GM21515 (cell line): ENCODE measurements around the gene ADH5.
"Not testable (repeated sequence)": the region's sequence is repeated elsewhere in the genome, so short reads cannot be mapped to it uniquely, and the experiment has no call there.

Source experiments
- ATAC-seq: cut with Tn5 transposase; IDR thresholded peaks from one replicate; pipeline ENCODE4 v1.9.1; 2021; ENCODE audit not compliant: unreplicated experiment

ADH5 gene

DNA sequence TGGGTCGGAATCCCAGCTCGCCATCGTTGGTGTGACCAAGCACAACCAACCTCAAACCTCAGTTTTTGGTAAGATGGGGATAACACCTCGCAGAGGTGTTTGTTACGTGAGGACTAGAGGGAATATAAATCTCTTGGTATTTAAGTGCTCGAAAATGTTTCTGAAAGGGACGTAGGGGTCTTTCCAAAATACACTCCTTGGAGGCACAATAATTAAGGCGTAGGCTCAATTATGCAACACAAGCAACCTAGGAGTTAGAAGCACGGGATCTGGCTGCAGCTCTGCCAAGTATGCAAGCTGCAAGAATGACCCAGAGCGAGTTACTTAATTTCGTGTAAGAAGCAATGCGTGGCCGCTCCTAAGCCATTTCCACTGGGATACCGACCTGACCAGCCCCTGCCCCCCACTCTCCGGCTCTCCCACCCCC, 552 bp downstream of the ADH5 start:
- peak; percentile 33 for ATAC-seq

DNA sequence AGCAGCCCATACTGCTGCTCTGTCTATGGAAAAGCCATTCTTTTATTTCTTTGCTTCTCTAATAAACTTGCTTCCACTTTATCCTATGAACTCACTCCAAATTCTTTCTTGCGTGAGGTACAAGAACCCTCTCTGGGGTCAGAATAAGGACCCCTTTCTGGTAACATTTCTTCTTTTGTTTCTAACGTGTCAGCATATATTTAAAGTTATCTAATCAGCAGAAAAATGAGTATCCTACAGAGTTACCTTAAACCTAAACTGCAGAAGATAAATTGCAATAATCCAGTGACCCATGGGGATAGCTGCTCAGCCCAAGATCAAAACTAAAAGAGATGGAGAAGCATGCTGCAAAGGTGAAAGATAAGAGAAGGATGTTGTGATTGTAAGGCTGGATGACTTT, 4.0 kb downstream of the ADH5 start:
- ATAC-seq, result no peak

DNA sequence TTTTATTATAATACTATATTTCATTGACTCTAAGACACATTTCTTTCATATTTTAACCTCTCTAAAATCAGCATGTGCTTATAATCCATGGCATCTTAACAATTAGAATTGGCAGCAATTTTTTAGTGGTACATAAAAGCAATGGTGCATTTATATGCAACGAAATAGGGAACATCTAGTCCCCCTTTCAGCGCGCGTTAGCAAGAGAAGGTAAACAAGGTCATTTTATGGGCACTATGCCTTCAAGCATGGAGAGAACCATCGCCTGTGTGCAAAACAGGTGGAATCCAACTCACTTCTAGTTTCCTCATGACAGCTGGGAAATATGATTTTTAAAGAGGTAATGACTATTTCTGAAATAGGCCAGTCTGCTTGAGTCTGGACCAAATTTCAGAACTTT, 6.4 kb downstream of the ADH5 start:
- ATAC-seq, result no peak

DNA sequence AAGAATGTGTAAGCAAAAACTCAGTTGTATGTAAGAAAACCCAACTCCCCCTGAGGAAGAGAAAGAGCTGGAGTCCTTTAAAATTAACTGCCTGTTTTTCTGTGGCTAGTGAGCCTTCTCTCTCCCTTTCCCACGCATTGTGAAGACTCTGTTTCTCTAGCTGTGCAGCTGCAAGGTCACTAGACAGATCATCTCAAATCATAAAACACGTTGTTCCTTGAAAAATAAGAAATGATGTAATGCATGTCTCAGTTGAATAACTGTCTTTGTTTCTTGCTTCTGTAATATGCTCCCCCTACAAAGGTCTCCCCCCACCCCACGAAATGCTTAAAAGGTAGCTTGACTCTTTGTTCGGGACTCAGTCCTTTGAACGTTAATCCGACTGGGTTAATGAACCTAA, 7.7 kb downstream of the ADH5 start:
- ATAC-seq, result not testable (repeated sequence)

DNA sequence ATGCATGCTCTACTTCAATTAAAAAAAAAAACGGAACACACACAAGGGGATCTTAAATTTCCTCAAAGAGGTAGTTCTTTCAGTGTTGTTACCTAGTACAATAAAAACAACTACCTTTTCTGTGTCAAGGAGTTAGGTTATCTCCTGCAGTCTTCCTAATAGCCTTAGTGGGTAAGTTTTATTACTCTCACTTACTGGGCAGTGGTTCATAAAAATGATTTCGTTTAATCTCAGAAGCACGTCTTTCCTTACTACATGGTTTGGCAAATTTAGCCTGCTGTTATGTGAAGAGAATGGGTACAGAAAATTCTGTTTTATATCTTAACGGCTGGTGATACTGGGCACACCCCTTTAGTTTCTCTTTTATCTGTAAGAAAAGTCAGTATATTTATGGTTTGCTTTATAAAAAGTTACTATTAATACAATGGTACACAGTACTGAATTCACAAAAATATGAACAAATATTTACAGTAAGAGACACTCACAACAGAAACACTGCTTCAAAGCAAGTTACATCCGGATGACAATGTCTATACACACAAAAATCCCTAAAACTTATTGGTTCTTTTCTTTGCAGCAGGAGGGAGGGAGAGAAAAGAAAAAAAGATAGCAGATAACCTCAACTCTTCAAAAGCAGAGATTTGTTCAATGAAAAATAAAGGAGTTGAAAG, 8.8 kb downstream of the ADH5 start:
- no peak for ATAC-seq

DNA sequence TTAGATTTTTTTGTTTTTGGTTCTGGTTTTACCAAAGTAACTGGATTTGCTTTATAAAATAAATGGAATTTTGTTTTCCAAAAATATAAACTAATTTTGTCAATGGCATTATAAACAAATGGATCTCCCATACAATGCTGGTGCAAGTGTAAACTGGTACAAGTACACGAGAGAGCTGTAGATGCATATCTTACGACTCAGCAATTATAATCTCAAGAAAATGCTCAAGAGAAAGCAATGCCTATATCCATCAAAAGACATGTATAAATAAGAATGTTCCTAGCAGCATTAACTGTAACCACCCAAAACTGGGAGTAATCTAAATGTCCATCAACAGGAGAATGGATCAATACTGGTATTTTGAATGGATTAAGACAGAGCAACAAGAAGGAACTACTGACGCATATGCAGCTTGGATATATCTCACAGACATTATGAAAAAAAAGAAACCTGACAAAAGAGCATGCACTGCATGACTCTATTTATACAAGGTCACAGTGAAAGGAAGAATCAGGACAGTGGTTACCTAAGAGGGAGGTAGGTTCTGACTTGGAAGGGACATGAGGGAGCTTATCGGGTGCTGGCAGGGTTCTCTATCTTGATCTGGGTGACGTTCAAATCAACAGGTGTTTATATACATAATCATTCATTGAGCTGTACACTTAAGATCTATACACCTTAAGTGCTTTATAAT, 9.5 kb downstream of the ADH5 start:
- no peak for ATAC-seq

DNA sequence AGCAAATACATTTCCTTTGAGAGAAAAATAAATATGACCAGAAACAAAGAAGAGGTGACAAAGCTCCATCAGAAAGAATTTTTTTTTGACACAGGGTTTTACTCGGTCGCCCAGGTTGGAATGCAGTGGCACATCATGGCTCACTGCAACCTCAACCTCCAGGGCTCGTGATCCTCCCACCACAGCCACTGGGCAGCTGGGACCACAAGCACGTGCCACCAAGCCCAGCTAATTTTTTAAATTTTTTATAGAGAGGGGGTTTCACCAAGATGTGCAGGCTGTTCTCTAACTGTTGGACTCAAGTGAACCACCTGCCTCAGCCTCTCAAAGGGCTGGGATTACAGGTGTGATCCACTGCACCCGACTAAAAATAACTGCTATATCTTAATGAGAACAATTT, 10.3 kb downstream of the ADH5 start:
- no peak for ATAC-seq

DNA sequence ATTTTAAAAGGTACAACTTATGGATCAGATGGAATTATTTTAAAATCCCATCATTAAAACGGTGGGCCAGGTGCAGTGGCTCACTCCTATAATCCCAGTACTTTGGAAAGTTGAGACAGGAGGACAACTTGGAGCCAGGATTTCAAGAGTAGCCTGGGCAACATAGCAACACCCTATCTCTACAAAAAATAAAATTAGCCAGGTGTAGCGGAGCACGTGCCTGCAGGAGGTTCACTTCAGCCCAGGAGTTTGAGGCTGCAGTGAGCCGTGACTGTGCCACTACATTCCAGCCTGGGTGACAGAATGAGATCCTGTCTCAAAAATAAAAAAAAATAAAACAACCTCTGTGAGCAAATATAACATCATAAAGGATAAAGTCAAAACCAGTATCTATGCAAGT, 11.4 kb downstream of the ADH5 start:
- ATAC-seq, result no peak

DNA sequence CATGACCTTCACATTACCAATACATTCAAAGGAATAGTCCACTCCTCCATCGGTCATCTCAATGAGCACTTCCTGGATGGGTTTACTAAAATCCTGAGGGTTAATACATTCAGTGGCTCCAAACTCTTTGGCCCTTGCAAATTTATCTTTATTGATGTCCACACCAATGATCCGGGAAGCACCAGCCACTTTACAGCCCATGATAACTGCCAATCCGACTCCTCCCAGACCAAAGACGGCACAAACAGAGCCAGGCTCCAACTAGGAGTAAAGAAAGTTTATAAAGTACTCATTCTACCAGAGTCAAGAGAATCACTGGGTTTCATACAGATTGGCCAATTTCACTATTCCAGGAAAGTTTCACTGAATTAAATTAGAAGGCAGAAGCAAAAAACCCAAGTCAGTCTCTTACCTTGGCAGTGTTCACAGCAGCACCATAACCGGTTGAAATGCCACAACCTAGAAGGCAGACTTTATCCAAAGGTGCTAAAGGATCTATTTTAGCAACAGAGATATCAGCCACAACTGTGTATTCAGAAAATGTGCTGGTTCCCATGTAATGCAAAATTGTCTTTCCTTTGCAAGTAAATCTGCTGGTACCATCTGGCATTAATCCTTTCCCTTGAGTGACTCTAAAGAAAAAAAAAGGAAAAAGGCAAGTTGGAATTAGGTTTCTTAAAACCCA, 12.2 kb downstream of the ADH5 start:
- ATAC-seq, result no peak

DNA sequence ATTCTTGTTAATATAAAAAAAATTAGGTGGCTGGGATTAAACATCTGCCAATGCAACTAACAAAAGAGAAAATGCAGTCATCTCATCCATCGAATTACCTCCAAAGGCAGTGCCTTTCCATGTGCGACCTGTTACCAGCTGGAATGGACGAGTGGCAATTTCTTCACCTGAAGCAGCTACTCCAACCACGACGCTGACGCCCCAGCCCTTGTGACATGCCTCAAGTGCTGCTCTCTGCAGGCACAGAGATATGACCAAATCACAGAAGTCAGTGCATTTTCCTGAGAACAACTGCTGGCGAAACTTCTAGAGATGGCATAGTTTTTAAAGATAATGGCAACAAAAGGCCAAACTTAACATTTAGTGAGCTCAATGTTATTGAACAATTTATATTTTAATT, 13.8 kb downstream of the ADH5 start:
- ATAC-seq, result no peak

DNA sequence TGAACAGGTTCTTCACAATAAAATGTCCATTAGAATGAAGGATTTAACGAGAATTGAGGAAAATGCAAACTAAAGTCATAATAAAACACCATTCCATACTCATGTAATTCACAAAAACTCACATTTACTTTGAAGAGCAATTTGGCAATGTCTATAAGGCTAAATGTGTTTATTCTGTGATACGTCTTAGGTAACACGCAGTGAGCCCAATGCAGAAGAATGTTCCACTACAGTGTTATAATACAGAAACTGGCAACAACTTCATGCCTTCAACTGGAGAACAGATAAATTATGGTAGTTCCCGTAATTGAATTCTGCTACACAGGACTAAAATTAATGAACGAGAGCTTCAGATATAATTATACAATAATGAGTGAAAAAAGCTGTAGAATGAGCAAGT, 17.4 kb downstream of the ADH5 start:
- no peak for ATAC-seq

DNA sequence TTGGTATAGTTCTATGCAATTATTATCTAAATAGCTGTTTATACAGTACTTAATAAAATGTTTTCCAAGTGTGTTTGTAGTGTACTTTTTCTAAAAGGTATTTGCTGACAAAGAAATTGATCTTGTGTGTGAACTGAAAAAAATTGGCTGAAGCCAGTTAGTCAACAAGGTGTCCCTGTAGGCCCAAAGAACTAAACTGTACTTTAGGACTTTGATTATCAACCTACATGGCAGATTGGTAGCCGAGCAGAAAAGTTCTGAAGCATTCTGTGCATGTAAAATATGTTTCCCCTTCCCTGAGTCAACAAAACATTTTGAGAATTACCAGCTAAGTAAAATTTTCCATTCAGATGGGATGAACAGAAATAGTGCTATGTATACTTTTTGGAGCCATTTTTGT, 21.0 kb downstream of the ADH5 start:
- ATAC-seq, result no peak

DNA sequence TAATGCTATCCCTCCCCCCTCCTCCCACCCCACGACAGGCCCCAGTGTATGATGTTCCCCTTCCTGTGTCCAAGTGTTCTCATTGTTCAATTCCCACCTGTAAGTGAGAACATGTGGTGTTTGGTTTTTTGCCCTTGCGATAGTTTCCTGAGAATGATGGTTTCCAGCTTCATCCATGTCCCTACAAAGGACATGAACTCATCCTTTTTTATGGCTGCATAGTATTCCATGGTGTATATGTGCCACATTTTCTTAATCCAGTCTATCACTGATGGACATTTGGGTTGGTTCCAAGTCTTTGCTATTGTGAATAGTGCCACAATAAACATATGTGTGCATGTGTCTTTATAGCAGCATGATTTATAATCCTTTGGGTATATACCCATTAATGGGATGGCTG, 23.1 kb downstream of the ADH5 start:
- not testable (repeated sequence) for ATAC-seq

DNA sequence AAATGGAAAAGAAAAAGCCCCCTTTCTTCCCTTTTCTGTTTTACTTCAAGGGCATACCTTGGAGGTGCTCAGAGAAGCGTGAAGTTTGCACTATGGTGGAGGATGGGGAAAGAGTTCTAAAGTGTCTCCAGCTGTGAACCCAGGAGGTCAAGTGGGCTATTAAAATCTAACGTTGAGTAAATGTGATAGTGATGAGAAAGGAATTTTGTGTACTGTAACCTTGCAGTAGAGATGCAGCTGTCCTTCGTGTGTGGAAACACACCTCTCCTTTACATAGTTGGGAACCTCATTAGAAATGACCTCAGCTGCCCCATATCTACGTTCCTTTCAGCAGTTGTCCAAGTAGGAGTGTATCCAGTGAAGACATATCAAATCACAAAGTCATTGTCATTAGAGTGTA, 26.5 kb downstream of the ADH5 start:
- ATAC-seq, result peak; percentile 45

DNA sequence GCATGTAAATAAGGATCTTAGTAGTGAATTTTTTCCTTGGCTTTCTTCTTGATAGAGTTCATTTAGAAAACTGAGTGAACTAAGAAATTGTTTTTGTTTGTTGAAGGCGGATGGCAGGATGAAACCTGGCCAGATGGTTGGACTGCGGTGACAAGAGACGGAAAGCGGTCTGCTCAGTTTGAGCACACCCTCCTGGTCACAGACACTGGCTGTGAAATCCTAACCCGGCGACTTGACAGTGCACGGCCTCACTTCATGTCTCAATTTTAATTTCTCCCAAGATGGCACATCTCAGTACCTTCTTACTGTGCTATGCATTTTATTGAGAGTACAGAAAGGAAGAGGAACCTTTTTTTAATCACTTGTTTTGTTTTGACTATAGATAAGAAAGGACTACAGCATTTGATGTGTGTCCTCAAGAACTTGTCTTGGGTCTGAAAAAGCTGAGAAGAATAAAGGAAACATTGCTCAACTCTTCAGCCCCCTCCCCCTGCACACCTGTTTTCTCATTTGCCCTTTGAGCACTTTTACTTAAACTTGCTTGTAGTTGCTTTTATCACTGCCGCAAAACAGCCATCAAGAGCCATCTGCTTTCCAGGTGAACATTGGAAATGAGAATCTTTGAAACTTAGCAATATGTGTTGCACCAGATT, 27.4 kb downstream of the ADH5 start:
- ATAC-seq, result no peak

DNA sequence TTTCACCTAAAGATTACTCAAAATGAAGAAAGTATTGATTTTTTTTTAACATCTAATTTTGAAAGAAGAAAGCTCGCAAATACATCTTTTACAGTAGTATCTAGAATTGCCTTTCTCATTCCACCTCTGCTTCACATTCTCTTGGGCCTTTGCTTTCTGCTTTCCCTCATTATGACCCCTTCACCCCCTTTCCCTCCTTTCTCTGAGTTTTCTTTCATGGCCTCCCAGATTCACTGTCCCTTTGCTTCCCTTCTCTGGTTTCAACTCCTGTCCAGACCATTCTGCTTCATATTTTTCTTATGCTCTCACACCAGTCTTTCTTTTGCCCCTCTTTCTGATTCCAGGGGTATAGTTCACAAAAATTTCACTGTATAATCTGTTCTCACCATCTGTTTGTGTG, 29.0 kb downstream of the ADH5 start:
- no peak for ATAC-seq

DNA sequence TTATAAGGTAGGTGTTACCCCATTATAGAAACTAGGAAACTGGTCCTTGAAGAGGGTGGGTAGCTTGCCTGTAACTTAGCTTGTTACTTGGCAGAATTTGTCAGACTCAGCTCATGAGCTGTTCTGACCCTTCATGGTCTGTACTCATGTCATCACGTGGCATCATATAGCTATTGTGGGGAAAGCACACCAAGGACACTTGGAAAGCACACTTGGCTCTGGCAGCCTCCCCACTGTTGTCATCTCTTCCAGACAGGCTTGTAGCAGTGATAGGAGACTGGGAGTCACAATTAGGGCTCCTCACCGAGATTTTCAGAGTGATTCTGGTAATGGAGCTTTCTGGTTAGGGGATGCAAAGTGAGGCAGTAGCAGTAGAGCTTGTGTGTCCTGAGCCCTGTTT, 30.4 kb downstream of the ADH5 start:
- ATAC-seq, result no peak

DNA sequence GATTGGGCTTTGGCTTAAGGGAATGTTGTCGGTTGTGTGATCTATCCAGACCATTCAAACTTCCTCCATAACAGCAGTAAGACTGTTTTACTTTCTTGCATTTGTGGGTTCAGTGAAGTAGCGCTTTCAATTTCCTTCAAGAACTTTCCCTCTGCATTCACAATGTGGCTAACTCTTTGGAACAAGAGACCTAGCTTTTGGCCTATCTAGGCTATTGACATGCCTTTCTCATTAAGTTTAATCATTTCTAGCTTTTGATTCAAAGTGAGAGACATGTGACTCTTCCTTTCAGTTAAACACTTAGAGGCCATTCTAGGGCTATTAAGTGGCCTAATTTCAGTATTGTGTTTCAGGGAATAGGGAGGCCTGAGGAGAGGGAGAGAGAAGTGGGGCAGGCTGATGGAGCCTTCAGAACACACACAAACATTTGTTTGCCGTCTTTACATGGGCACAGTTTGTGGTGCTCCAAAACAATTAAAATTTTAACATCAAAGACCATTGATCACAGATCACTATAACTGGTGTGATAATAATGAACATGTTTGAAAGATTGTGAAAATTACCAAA, 34.1 kb downstream of the ADH5 start:
- ATAC-seq, result peak; percentile 38

DNA sequence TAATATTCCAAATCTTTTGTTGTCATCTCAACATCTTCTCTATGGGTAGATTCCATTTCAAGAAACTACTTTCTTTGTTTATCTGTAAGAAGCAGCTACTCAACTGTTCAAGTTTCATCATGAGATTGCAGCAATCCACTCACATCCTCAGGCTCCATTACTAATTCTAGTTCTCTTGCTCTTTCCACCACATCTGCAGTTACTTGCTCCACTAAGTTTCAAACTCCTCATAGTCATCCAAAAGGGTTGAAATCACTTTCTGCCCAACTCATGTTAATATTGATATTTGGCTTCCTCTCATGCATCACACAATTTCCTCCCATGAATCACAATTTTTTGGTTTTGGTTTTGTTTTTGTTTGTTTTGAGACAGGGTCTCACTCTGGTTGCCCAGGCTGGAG, 35.7 kb downstream of the ADH5 start:
- no peak for ATAC-seq

DNA sequence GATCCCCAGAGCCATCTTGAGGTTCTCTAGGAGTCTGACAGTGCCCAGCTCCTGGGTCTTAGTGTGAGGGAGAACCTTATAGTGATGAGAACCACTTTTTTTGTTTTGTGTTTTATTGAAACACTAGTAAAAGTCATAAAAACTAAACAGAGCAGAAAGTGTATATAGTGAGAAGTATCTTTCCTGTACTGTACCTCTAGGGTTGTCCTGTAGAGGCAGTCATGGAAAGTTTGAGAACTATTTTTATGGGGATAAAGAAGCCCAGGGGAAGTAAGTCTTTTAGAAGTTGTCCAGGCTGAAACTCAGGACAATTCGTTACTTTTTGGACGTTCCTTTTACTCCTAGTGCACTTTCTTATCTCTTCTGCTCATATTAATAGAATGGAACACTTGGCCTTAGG, 40.9 kb downstream of the ADH5 start:
- no peak for ATAC-seq

DNA sequence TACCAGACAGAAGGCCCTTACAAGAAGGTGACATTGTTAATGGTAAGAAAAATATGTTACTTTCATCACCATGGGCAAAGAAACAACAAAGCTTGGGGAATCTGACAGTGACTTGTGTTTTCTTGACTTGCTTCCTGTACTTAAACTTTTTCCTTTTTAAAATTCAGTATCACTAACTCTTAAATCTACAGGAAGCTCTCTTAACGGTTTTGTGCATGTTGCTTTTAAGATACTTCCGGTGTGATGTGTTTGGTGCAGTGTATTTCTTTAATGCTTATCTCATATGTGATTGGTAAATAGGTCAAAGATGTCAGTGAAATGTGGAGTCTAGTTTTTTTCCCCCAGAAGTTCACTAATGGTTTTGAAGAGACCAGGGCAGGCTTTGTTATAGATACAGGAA, 45.2 kb downstream of the ADH5 start:
- ATAC-seq, result no peak

DNA sequence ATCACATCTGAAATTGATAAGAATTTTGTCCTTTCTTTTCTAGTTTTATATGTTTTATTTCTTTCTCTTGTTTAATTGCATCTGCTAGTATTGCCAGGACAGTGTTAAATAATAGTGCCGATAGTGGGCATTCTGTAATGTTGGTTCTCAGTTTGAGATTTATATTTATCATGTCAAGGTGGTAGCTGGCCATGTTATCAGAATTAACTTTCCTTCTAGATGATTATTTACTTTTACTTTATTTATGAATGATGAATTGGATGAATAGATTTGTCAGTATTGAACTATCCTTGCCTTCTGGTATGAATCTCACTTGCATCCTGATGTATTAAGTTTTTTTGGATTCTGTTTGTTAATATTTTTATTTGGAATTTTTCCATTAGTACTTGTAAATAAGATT, 50.4 kb downstream of the ADH5 start:
- no peak for ATAC-seq
